IMR-90 (cell line): ENCODE results near the gene LYRM4. TPM values are rescaled to one million over a fixed set of nuclear protein-coding genes. Genes with fewer than 3 reads are reported as not detected.
A peak's percentile ranks its signal among the peaks of the same experiment; 100 is the strongest.

Experiments
- ATAC-seq: fragments of 200-7000 bp; cut with Tn5 transposase; 2 replicates; pipeline ENCODE4 v1.9.1; 2020; ENCODE audit warnings: low read depth, mild to moderate bottlenecking, moderate library complexity
- BruUV-seq: library from RNA; stranded (reverse); fragments of 400-500 nt; replicated peaks from 2 replicates; lab custom pipeline; 2021; lab: Mats Ljungman, UMichigan
- CTCF ChIA-PET: fragments of 300-600 bp; formaldehyde crosslinking; extraction: SDS; loops from one replicate; lab custom pipeline; 2021; ENCODE audit warnings: antibody characterized with exemption; lab: Yijun Ruan, JAX
- POLR2A ChIA-PET: fragments of 300-600 bp; sonication (Branson Sonifier 250); formaldehyde crosslinking; loops from one replicate; lab custom pipeline; 2022; ENCODE audit warnings: antibody characterized with exemption; ENCODE audit not compliant: unreplicated experiment; lab: Charles Lee
- DNase-seq: peaks from one replicate; pipeline ENCODE4 v3.0.0; 2013
- H2AFZ ChIP-seq: replicated peaks from 2 replicates; pipeline ENCODE3; 2013; ENCODE audit warnings: low read length, mild to moderate bottlenecking; ENCODE audit not compliant: poor library complexity
- H2AK5ac ChIP-seq: 2 replicates; pipeline ENCODE4 v1.6.1; 2013; ENCODE audit warnings: low read depth, low read length, inconsistent platforms
- H2AK9ac ChIP-seq: replicated peaks from 2 replicates; pipeline ENCODE3; 2013; ENCODE audit warnings: mild to moderate bottlenecking, low read depth, low read length, moderate library complexity; ENCODE audit not compliant: poor library complexity
- H2BK120ac ChIP-seq: 2 replicates; pipeline ENCODE4 v1.6.1; 2013; ENCODE audit warnings: low read depth, low read length, inconsistent platforms
- H2BK15ac ChIP-seq: 3 replicates; pipeline ENCODE4 v1.6.1; 2013; ENCODE audit warnings: low read depth, low read length, inconsistent platforms
- H2BK20ac ChIP-seq: 2 replicates; pipeline ENCODE4 v1.6.1; 2013; ENCODE audit warnings: low read depth, mild to moderate bottlenecking, inconsistent platforms, low read length, moderate library complexity
- H2BK5ac ChIP-seq: 2 replicates; pipeline ENCODE4 v1.6.1; 2013; ENCODE audit warnings: mild to moderate bottlenecking, low read depth, low read length, inconsistent platforms; ENCODE audit not compliant: poor library complexity, severe bottlenecking
- H3K14ac ChIP-seq: replicated peaks from 2 replicates; pipeline ENCODE4 v1.6.1; 2013; ENCODE audit warnings: low read depth, low read length, inconsistent platforms
- H3K18ac ChIP-seq: 2 replicates; pipeline ENCODE4 v1.6.1; 2013; ENCODE audit warnings: low read depth, low read length, control low read depth
- H3K23ac ChIP-seq: 2 replicates; pipeline ENCODE4 v1.6.1; 2013; ENCODE audit warnings: low read depth, low read length, inconsistent platforms
- H3K27ac ChIP-seq: 2 replicates; pipeline ENCODE4 v1.5.1; 2013; ENCODE audit warnings: mild to moderate bottlenecking, control low read depth, low read length; ENCODE audit not compliant: insufficient read depth
- H3K27me3 ChIP-seq: 2 replicates; pipeline ENCODE4 v1.6.1; 2013; ENCODE audit warnings: low read length; ENCODE audit not compliant: control insufficient read depth, insufficient read depth
- H3K36me3 ChIP-seq: 2 replicates; pipeline ENCODE4 v1.6.1; 2013; ENCODE audit warnings: low read length, mixed read lengths; ENCODE audit not compliant: control insufficient read depth, insufficient read depth
- H3K4ac ChIP-seq: 2 replicates; pipeline ENCODE4 v1.6.1; 2013; ENCODE audit warnings: low read depth, low read length, inconsistent platforms
- H3K4me1 ChIP-seq: 2 replicates; pipeline ENCODE4 v1.6.1; 2013; ENCODE audit warnings: low read length, mixed read lengths; ENCODE audit not compliant: control insufficient read depth, insufficient read depth
- H3K4me2 ChIP-seq: 2 replicates; pipeline ENCODE4 v1.6.1; 2013; ENCODE audit warnings: low read depth, mild to moderate bottlenecking, control low read depth, low read length, moderate library complexity
- H3K4me3 ChIP-seq: 2 replicates; pipeline ENCODE4 v1.5.1; 2013; ENCODE audit warnings: low read depth, mild to moderate bottlenecking, control low read depth, low read length, moderate library complexity; ENCODE audit not compliant: insufficient read depth
- H3K56ac ChIP-seq: 2 replicates; pipeline ENCODE4 v1.6.1; 2013; ENCODE audit warnings: low read length, inconsistent platforms; ENCODE audit not compliant: insufficient read depth; ENCODE audit errors: extremely low read depth
- H3K79me1 ChIP-seq, 2 experiments: 2 replicates each; pipeline ENCODE4 v1.6.1; 2013; ENCODE audit warnings: low read length in 2 of 2, inconsistent platforms in 1 of 2, low read depth in 1 of 2
- H3K9ac ChIP-seq: 2 replicates; pipeline ENCODE4 v1.6.1; 2013; ENCODE audit warnings: low read depth, low read length, control low read depth
- H3K9me1 ChIP-seq: 2 replicates; pipeline ENCODE4 v1.6.1; 2013; ENCODE audit warnings: low read length, inconsistent platforms; ENCODE audit not compliant: insufficient read depth
- H3K9me3 ChIP-seq: 2 replicates; pipeline ENCODE4 v1.6.1; 2013; ENCODE audit warnings: low read length; ENCODE audit not compliant: control insufficient read depth, insufficient read depth
- H4K20me1 ChIP-seq: 2 replicates; pipeline ENCODE4 v1.6.1; 2013; ENCODE audit warnings: low read length, inconsistent platforms; ENCODE audit not compliant: insufficient read depth
- H4K5ac ChIP-seq: 2 replicates; pipeline ENCODE4 v1.6.1; 2013; ENCODE audit warnings: mild to moderate bottlenecking, low read depth, low read length, control low read depth
- H4K8ac ChIP-seq, 2 experiments: 2 replicates each; pipeline ENCODE4 v1.6.1; 2013; ENCODE audit warnings: low read depth in 2 of 2, low read length in 2 of 2, control low read depth in 1 of 2, inconsistent platforms in 1 of 2
- H4K91ac ChIP-seq: 2 replicates; pipeline ENCODE4 v1.6.1; 2013; ENCODE audit warnings: low read depth, low read length, inconsistent platforms; ENCODE audit not compliant: insufficient read depth
- CHD1 ChIP-seq: IDR thresholded peaks from 2 replicates; pipeline ENCODE4 v1.6.1; 2012; ENCODE audit warnings: low read depth, low read length, improper control_type of control experiment
- MAZ ChIP-seq: IDR thresholded peaks from 2 replicates; pipeline ENCODE4 v1.6.1; 2012; ENCODE audit warnings: low read depth, mild to moderate bottlenecking, low read length, improper control_type of control experiment, moderate library complexity, borderline replicate concordance
- MXI1 ChIP-seq: IDR thresholded peaks from 2 replicates; pipeline ENCODE4 v1.6.1; 2012; ENCODE audit warnings: low read depth, mild to moderate bottlenecking, low read length, moderate library complexity, borderline replicate concordance
- RAD21 ChIP-seq: IDR thresholded peaks from 2 replicates; pipeline ENCODE4 v1.6.1; 2012; ENCODE audit warnings: low read length, improper control_type of control experiment
- RCOR1 ChIP-seq: IDR thresholded peaks from 2 replicates; pipeline ENCODE4 v1.6.1; 2012; ENCODE audit warnings: mild to moderate bottlenecking, low read length, improper control_type of control experiment; ENCODE audit not compliant: insufficient replicate concordance
- RFX5 ChIP-seq: IDR thresholded peaks from 2 replicates; pipeline ENCODE4 v1.8.0; 2012; ENCODE audit warnings: low read depth, mild to moderate bottlenecking, low read length, moderate library complexity
- SMC3 ChIP-seq: fragments of 150-350 bp; IDR thresholded peaks from 2 replicates; pipeline ENCODE4 v1.6.1; 2016; ENCODE audit warnings: low read depth, mild to moderate bottlenecking, antibody characterized with exemption, low read length, moderate library complexity
- WGBS, 2 experiments: methylation state at CpG; one replicate each; pipeline versions ENCODE4 v1.1.5 to v1.1.7; 2013; ENCODE audit warnings: missing lambda C conversion rate in 2 of 2; ENCODE audit not compliant: insufficient read length in 1 of 2; ENCODE audit errors: extremely low coverage in 2 of 2; 5-methylcytosine and 5-hydroxymethylcytosine counted together
- dilution Hi-C: fragments of 300-500 bp; cut with HindIII; formaldehyde crosslinking; loops from one replicate; pipeline ENCODE4 v1.14.3; 2018; ENCODE audit warnings: low sequenced_read_pairs; ENCODE audit not compliant: unreplicated experiment
- in situ Hi-C: fragments of 300-500 bp; cut with MboI; formaldehyde crosslinking; loops from 3 replicates; pipeline ENCODE4 v1.14.3; 2019; ENCODE audit warnings: low sequenced_read_pairs, inconsistent platforms, mixed read lengths
- intact Hi-C: fragments of 100-400 bp; cut with micrococcal nuclease; formaldehyde crosslinking; loops from 2 replicates; pipeline ENCODE4 v1.10.0; 2022
- polyA plus RNA-seq, 3 experiments: library from polyadenylated mRNA; depleted of rRNA; stranded (reverse); fragments of >200 nt; gene quantifications; 2 replicates each; pipeline ENCODE4 v1.2.3, GENCODE V29; 2012; ENCODE audit warnings: low replicate concordance in 1 of 3
- total RNA-seq: library from RNA; depleted of rRNA; stranded (reverse); fragments of >200 nt; gene quantifications from 2 replicates; pipeline ENCODE4 v1.2.3, GENCODE V29; 2012
- TF ChIP-seq, protein P1 (sequence below): conservative IDR thresholded peaks from 2 replicates; pipeline ENCODE4 v1.5.1; 2012; ENCODE audit warnings: mild to moderate bottlenecking, low read depth, low read length, improper control_type of control experiment
- TF ChIP-seq, protein P2 (sequence below): fragments of 150-350 bp; IDR thresholded peaks from 2 replicates; pipeline ENCODE4 v1.6.1; 2017; ENCODE audit warnings: mild to moderate bottlenecking, antibody characterized with exemption, low read length, low read depth

LYRM4 gene
- total and polyA plus RNA-seq, 2 of the 4 experiments (the other 2 are of a cell fraction): 11.5 to 26.6 TPM

DNA sequence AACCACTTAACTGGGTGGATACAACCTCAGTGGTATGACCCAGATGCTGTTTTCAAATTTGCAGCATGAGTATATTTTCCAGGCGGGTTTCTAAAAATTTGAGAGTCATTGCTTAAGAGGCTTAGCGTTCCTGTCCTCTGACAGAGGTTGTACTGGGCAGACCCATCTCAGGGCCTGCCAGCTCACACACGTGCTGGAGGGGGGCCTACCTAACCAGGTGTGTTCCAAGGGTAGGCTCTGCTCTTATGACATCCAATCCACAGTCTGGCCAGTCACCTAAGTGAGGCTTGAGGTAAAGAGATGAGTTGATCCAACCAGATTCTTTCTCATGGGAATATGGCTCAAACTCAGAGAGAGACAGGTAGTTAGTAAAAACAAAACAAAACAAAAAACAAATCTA, 1.3 kb downstream of the LYRM4 start:
- no peak overlapping the region for H2BK15ac ChIP-seq
- no peak overlapping the region for H3K18ac ChIP-seq
- no peak overlapping the region for H3K23ac ChIP-seq
- ChIA-PET CTCF (no interaction called here), POLR2A (no interaction called here)
- H3K9me1 ChIP-seq: peaks cover 2% of the 10 kb centered on the region; the same call in 1 of the 2 replicates
- H3K4me1 ChIP-seq: no peaks in the 10 kb centered on the region
- no TSS peak for BruUV-seq
- DNase-seq (no peak), ATAC-seq (no peak)
- no peak overlapping the region for H2AK5ac ChIP-seq
- dilution Hi-C loops: no loop called here
- intact Hi-C loops: no loop called here
- no peak overlapping the region for H4K5ac ChIP-seq
- no peak overlapping the region for H4K91ac ChIP-seq
- 100% methylated on average over 1 of the region's 3 CpGs; no CpG with 5 or more reads in 1 of the 2 experiments for WGBS, 2 experiments
- H3K79me1 ChIP-seq: peaks cover 17 to 32% of the 10 kb centered on the region in 2 experiments
- H2AFZ ChIP-seq: no peak overlapping the region
- H2BK120ac ChIP-seq: no peak overlapping the region
- no peak overlapping the region for H3K4me2 ChIP-seq
- in situ Hi-C loops: no loop called here
- no peak overlapping the region for H2BK20ac ChIP-seq
- TF ChIP-seq MAZ (no peak), MXI1 (no peak), RCOR1 (no peak), SMC3 (no peak), RFX5 (no peak), CHD1 (no peak), RAD21 (no peak)
- TF ChIP-seq, protein P1, sequence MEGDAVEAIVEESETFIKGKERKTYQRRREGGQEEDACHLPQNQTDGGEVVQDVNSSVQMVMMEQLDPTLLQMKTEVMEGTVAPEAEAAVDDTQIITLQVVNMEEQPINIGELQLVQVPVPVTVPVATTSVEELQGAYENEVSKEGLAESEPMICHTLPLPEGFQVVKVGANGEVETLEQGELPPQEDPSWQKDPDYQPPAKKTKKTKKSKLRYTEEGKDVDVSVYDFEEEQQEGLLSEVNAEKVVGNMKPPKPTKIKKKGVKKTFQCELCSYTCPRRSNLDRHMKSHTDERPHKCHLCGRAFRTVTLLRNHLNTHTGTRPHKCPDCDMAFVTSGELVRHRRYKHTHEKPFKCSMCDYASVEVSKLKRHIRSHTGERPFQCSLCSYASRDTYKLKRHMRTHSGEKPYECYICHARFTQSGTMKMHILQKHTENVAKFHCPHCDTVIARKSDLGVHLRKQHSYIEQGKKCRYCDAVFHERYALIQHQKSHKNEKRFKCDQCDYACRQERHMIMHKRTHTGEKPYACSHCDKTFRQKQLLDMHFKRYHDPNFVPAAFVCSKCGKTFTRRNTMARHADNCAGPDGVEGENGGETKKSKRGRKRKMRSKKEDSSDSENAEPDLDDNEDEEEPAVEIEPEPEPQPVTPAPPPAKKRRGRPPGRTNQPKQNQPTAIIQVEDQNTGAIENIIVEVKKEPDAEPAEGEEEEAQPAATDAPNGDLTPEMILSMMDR: no peak
- TF ChIP-seq, protein P2, sequence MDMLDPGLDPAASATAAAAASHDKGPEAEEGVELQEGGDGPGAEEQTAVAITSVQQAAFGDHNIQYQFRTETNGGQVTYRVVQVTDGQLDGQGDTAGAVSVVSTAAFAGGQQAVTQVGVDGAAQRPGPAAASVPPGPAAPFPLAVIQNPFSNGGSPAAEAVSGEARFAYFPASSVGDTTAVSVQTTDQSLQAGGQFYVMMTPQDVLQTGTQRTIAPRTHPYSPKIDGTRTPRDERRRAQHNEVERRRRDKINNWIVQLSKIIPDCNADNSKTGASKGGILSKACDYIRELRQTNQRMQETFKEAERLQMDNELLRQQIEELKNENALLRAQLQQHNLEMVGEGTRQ: no peak
- no peak overlapping the region for H3K27ac ChIP-seq
- no peak overlapping the region for H3K56ac ChIP-seq
- H2BK5ac ChIP-seq: no peak overlapping the region
- H4K20me1 ChIP-seq: no peaks in the 10 kb centered on the region
- no peak overlapping the region for H3K9ac ChIP-seq
- no peaks in the 10 kb centered on the region for H3K36me3 ChIP-seq
- H3K9me3 ChIP-seq: no peaks in the 10 kb centered on the region
- H2AK9ac ChIP-seq: no peak overlapping the region
- no peak overlapping the region for H3K4ac ChIP-seq
- peak overlapping the region in 1 of 2 experiments; percentile 97; a peak in 1 of 4 replicates for H4K8ac ChIP-seq
- H3K27me3 ChIP-seq: no peaks in the 10 kb centered on the region
- H3K4me3 ChIP-seq: no peak overlapping the region
- H3K14ac ChIP-seq: no peak overlapping the region
